HepG2 (cell line): ENCODE data around the gene VKORC1L1. TPM values are rescaled to one million over a fixed set of nuclear protein-coding genes. Genes with fewer than 3 reads are reported as not detected.
A peak's percentile ranks its signal among the peaks of the same experiment; 100 is the strongest.

ENCODE experiments used
- ATAC-seq: fragments of 200-7000 bp; cut with Tn5 transposase; 3 replicates; pipeline ENCODE4 v1.9.1; 2020; ENCODE audit warnings: mild to moderate bottlenecking, moderate library complexity
- BruUV-seq: library from RNA; stranded (reverse); fragments of 400-500 nt; replicated peaks from 2 replicates; lab custom pipeline; 2021; lab: Mats Ljungman, UMichigan
- CTCF ChIA-PET: fragments of 300-600 bp; formaldehyde crosslinking; extraction: SDS; loops from one replicate; lab custom pipeline; 2021; ENCODE audit warnings: low total read pairs, inconsistent platforms, low intra/inter-chr PET ratio; lab: Yijun Ruan, JAX
- POLR2A ChIA-PET: fragments of 350-600 bp; sonication (Branson Sonifier 250); formaldehyde crosslinking; loops from one replicate; lab custom pipeline; 2020; ENCODE audit warnings: antibody characterized with exemption, inconsistent platforms; lab: Yijun Ruan, JAX
- DNase-seq: peaks from one replicate; pipeline ENCODE4 v3.0.0-alpha.2; 2015; ENCODE audit warnings: low spot score
- FAIRE-seq: peaks from 3 replicates; lab custom pipeline; 2011; peaks lifted over from hg19 to GRCh38; lab: Jason Lieb, UNC
- H2AFZ ChIP-seq: one replicate; pipeline ENCODE4 v1.6.1; 2011; ENCODE audit warnings: low read length, inconsistent platforms
- H3K27ac ChIP-seq: fragments of 300-600 bp; 3 replicates; pipeline ENCODE4 v1.8.0; 2011; ENCODE audit warnings: mixed run types, mild to moderate bottlenecking, mixed read lengths, low read length, inconsistent platforms; ENCODE audit not compliant: insufficient read depth; ENCODE audit errors: extremely low read length
- H3K27me3 ChIP-seq, 2 experiments: fragments of 200-600 bp in 1 of 2; 2 replicates in 1 of 2; 3 replicates in 1 of 2; pipeline versions ENCODE4 v1.6.0 to v1.8.0; 2011; ENCODE audit warnings: low read length in 2 of 2, mild to moderate bottlenecking in 2 of 2, moderate library complexity in 2 of 2, inconsistent platforms in 1 of 2; ENCODE audit not compliant: insufficient read depth in 2 of 2, control insufficient read depth in 1 of 2
- H3K36me3 ChIP-seq, 2 experiments: fragments of 200-600 bp in 1 of 2; replicated peaks in 1 of 2; 2 replicates in 1 of 2; 3 replicates in 1 of 2; pipeline versions ENCODE4 v1.5.1 to v1.8.0; 2011; ENCODE audit warnings: low read length in 2 of 2, inconsistent platforms in 1 of 2; ENCODE audit not compliant: insufficient read depth in 2 of 2, control insufficient read depth in 1 of 2
- H3K4me1 ChIP-seq: 2 replicates; pipeline ENCODE4 v1.5.1; 2012; ENCODE audit warnings: low read length, inconsistent platforms; ENCODE audit not compliant: insufficient read depth
- H3K4me2 ChIP-seq: 2 replicates; pipeline ENCODE4 v1.6.0; 2011; ENCODE audit warnings: low read depth, low read length, inconsistent platforms
- H3K4me3 ChIP-seq, 3 experiments: fragments of 200-600 bp in 1 of 3; sonication (generic), shearing (Covaris generic) in 1 of 3; replicated peaks in 1 of 3; 2 replicates each; pipeline ENCODE4 v1.5.1; 2011 to 2016; ENCODE audit warnings: low read length in 3 of 3, inconsistent platforms in 2 of 3, low read depth in 2 of 3, mild to moderate bottlenecking in 2 of 3, control low read depth in 1 of 3, mixed read lengths in 1 of 3; ENCODE audit not compliant: insufficient read depth in 1 of 3
- H3K79me2 ChIP-seq: one replicate; pipeline ENCODE4 v1.6.1; 2011; ENCODE audit warnings: low read length, inconsistent platforms; ENCODE audit not compliant: insufficient read depth
- H3K9ac ChIP-seq: 2 replicates; pipeline ENCODE4 v1.6.0; 2011; ENCODE audit warnings: mild to moderate bottlenecking, low read depth, low read length, inconsistent platforms; ENCODE audit not compliant: insufficient read depth
- H3K9me3 ChIP-seq: 2 replicates; pipeline ENCODE4 v1.5.1; 2012; ENCODE audit warnings: mild to moderate bottlenecking, low read length
- H4K20me1 ChIP-seq: 2 replicates; pipeline ENCODE4 v1.6.0; 2011; ENCODE audit warnings: inconsistent platforms, mild to moderate bottlenecking, low read length, moderate library complexity; ENCODE audit not compliant: insufficient read depth
- ELF3 ChIP-seq: IDR thresholded peaks from 2 replicates; pipeline ENCODE4 v1.6.1; 2016; ENCODE audit warnings: missing genetic modification reagents, missing compliant biosample characterization
- IKZF4 ChIP-seq: sonication (generic); formaldehyde crosslinking; IDR thresholded peaks from 2 replicates; pipeline ENCODE4 v1.5.1; 2020; ENCODE audit warnings: borderline replicate concordance, mild to moderate bottlenecking, low read depth, missing genetic modification reagents; ENCODE audit errors: not compliant biosample characterization
- MTF2 ChIP-seq: sonication (generic); formaldehyde crosslinking; IDR thresholded peaks from 2 replicates; pipeline ENCODE4 v1.5.0; 2020; ENCODE audit warnings: missing genetic modification reagents, borderline replicate concordance
- NFYC ChIP-seq: IDR thresholded peaks from 2 replicates; pipeline ENCODE4 v1.6.1; 2016; ENCODE audit warnings: missing genetic modification reagents, missing compliant biosample characterization
- NR2C2 ChIP-seq: sonication (generic); formaldehyde crosslinking; IDR thresholded peaks from 2 replicates; pipeline ENCODE4 v1.4.0; 2020; ENCODE audit warnings: missing genetic modification reagents, mild to moderate bottlenecking, moderate library complexity, borderline replicate concordance
- PHF20 ChIP-seq: sonication (generic); formaldehyde crosslinking; IDR thresholded peaks from 2 replicates; pipeline ENCODE4 v1.5.0; 2020; ENCODE audit warnings: mild to moderate bottlenecking, missing genetic modification reagents
- SMAD3 ChIP-seq: sonication (generic); formaldehyde crosslinking; IDR thresholded peaks from 2 replicates; pipeline ENCODE4 v1.4.0; 2020; ENCODE audit warnings: missing genetic modification reagents
- SOX6 ChIP-seq, 2 experiments: fragments of 450-650 bp in 1 of 2; sonication (generic) in 1 of 2; formaldehyde crosslinking in 1 of 2; IDR thresholded peaks; 2 replicates each; pipeline versions ENCODE4 v1.4.0 to v1.6.1; 2017 to 2020; ENCODE audit warnings: antibody characterized with exemption in 1 of 2, mild to moderate bottlenecking in 1 of 2, missing genetic modification reagents in 1 of 2
- THRA ChIP-seq: sonication (generic); formaldehyde crosslinking; IDR thresholded peaks from 2 replicates; pipeline ENCODE4 v1.4.0; 2020; ENCODE audit warnings: missing genetic modification reagents, borderline replicate concordance
- TSC22D2 ChIP-seq: sonication (generic); formaldehyde crosslinking; IDR thresholded peaks from 2 replicates; pipeline ENCODE4 v1.5.1; 2020; ENCODE audit warnings: missing genetic modification reagents, mild to moderate bottlenecking, borderline replicate concordance
- ZFYVE20 ChIP-seq: sonication (generic); formaldehyde crosslinking; IDR thresholded peaks from 2 replicates; pipeline ENCODE4 v1.8.0; 2023; ENCODE audit warnings: low read depth, mild to moderate bottlenecking, moderate library complexity, missing genetic modification reagents, borderline replicate concordance
- ZGPAT ChIP-seq: IDR thresholded peaks from 2 replicates; pipeline ENCODE4 v1.6.1; 2016; ENCODE audit warnings: mild to moderate bottlenecking
- ZNF326 ChIP-seq: sonication (generic); formaldehyde crosslinking; IDR thresholded peaks from 2 replicates; pipeline ENCODE4 v1.4.0; 2020; ENCODE audit warnings: missing genetic modification reagents, borderline replicate concordance
- ZNF503 ChIP-seq: sonication (generic); formaldehyde crosslinking; IDR thresholded peaks from 2 replicates; pipeline ENCODE4 v1.4.0; 2020; ENCODE audit warnings: missing genetic modification reagents
- ZNF562 ChIP-seq: sonication (generic); formaldehyde crosslinking; IDR thresholded peaks from 2 replicates; pipeline ENCODE4 v1.8.0; 2022; ENCODE audit warnings: missing genetic modification reagents, borderline replicate concordance
- ZNF614 ChIP-seq: IDR thresholded peaks from 2 replicates; pipeline ENCODE4 v1.6.1; 2018; ENCODE audit warnings: missing biosample characterization, missing genetic modification reagents, inconsistent platforms, borderline replicate concordance
- WGBS: methylation state at CpG from one replicate; pipeline ENCODE4 v1.1.6; 2017; ENCODE audit warnings: low lambda C conversion rate; 5-methylcytosine and 5-hydroxymethylcytosine counted together
- in situ Hi-C: cut with HindIII; loops from 2 replicates; pipeline ENCODE4 v1.10.0; 2017; ENCODE audit warnings: low pct_unique_long_range_greater_than_20kb; ENCODE audit not compliant: extremely low pct_ligation_motif_present
- intact Hi-C: fragments of 100-400 bp; cut with micrococcal nuclease; formaldehyde crosslinking; loops from one replicate; pipeline ENCODE4 v1.10.0; 2022; ENCODE audit not compliant: unreplicated experiment
- polyA plus RNA-seq, 8 experiments: library from polyadenylated mRNA; depleted of rRNA in 3 of 8; stranded (reverse) in 7 of 8; unstranded in 1 of 8; fragments of >200 nt; fragmentation: Illumina TruSeq in 4 of 8; extraction: Trizol in 4 of 8; gene quantifications; 2 replicates each; pipeline versions ENCODE4 v1.2.1 to v1.2.3, GENCODE V29; 2011 to 2016; ENCODE audit warnings: low read depth in 4 of 8, missing spikeins in 1 of 8, mixed read lengths in 1 of 8; ENCODE audit not compliant: insufficient read depth in 1 of 8
- total RNA-seq, 5 experiments: library from RNA; depleted of rRNA; stranded (reverse); fragments of >200 nt; fragmentation: Illumina TruSeq; extraction: Trizol; gene quantifications; 2 replicates each; pipeline ENCODE4 v1.2.3, GENCODE V29; 2016; ENCODE audit warnings: low read depth in 1 of 5
- TF ChIP-seq, protein P1 (sequence below): sonication (generic); formaldehyde crosslinking; IDR thresholded peaks from 2 replicates; pipeline ENCODE4 v1.4.0; 2020; ENCODE audit warnings: missing genetic modification reagents

VKORC1L1 gene
- total and polyA plus RNA-seq, 2 of the 13 experiments (the other 11 are each of a cell fraction or from before 2014, with no cell fraction given), result 13.9 to 16.5 TPM

DNA sequence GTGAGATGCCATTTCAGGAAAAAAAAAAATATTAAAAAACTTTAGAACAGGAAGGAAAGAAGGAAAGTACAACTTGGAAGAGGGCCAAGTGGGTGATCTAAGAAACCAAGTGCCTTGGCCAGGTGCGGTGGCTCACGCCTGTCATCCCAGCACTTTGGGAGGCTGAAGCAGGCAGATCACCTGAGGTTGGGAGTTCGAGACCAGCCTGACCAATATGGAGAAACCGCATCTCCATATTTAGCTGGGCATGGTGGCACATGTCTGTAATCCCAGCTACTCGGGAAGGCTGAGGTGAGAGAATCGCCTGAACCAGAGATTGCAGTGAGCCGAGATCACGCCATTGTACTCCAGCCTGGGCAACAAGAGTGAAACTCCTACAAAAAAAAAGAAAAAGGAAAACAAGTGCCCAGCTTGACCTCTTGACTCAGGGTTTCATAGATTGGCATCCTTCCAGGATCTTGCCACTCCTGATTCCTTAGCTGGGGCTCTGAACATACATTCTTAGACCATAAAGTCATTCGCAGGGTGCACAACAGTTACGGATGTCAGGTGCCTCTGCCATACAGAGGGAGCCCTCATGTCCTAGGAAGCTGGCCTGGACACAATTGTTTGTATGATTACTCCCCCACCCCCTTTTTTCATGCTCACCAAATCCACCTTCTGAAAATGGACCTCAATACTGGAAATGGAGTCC, 111.2 kb downstream of the VKORC1L1 start:
- WGBS, result 65% methylated on average over 10 of the region's 10 CpGs
- Histone ChIP-seq H3K4me3 (no peak overlapping the region), H3K27me3 (no peaks in the 10 kb centered on the region), H3K27ac (no peak overlapping the region), H4K20me1 (no peaks in the 10 kb centered on the region), H3K36me3 (peaks cover 0 to 6% of the 10 kb centered on the region in 2 experiments; a peak in 3 of 5 replicates), H2AFZ (no peak overlapping the region), H3K9me3 (no peaks in the 10 kb centered on the region), H3K4me1 (peaks cover 50% of the 10 kb centered on the region), H3K4me2 (peak overlapping the region; percentile 7; the same call in 1 of the 2 replicates), H3K79me2 (peaks cover 8% of the 10 kb centered on the region), H3K9ac (no peak overlapping the region)
- FAIRE-seq (no peak), DNase-seq (no peak), ATAC-seq (no peak)
- TF ChIP-seq SOX6 (IDR thresholded peaks at IDR 0.05), result no peak
- no peak for TF ChIP-seq SOX6 (CRISPR knock-in tag; IDR thresholded peaks at IDR 0.05)
- no peak for TF ChIP-seq ZNF562 (CRISPR knock-in tag)
- TF ChIP-seq ZNF503 (CRISPR knock-in tag), result no peak
- TF ChIP-seq ZFYVE20, result no peak
- no peak for TF ChIP-seq THRA (CRISPR knock-in tag)
- TF ChIP-seq MTF2 (CRISPR knock-in tag), result no peak
- TF ChIP-seq SMAD3 (CRISPR knock-in tag), result no peak
- TF ChIP-seq, protein P1, sequence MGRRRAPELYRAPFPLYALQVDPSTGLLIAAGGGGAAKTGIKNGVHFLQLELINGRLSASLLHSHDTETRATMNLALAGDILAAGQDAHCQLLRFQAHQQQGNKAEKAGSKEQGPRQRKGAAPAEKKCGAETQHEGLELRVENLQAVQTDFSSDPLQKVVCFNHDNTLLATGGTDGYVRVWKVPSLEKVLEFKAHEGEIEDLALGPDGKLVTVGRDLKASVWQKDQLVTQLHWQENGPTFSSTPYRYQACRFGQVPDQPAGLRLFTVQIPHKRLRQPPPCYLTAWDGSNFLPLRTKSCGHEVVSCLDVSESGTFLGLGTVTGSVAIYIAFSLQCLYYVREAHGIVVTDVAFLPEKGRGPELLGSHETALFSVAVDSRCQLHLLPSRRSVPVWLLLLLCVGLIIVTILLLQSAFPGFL, result no peak
- no peak for TF ChIP-seq ELF3 (CRISPR knock-in tag)
- TF ChIP-seq ZGPAT (CRISPR knock-in tag), result no peak
- no peak for TF ChIP-seq IKZF4 (CRISPR knock-in tag)
- no peak for TF ChIP-seq ZNF614 (CRISPR knock-in tag)
- no peak for TF ChIP-seq PHF20 (CRISPR knock-in tag)
- no peak for TF ChIP-seq NR2C2 (CRISPR knock-in tag)
- TF ChIP-seq NFYC (CRISPR knock-in tag), result no peak
- no peak for TF ChIP-seq ZNF326
- no peak for TF ChIP-seq TSC22D2 (CRISPR knock-in tag)
- POLR2A ChIA-PET, result no interaction called here
- intact Hi-C loops, result no loop called here
- in situ Hi-C loops, result no loop called here
- BruUV-seq, result no TSS peak
- CTCF ChIA-PET, result no interaction called here
